HG03280 (cell line): Measurements from ENCODE around the gene FGF23.
A peak's percentile ranks its signal among the peaks of the same experiment; 100 is the strongest.

Source experiments
- ATAC-seq: cut with Tn5 transposase; IDR thresholded peaks from one replicate; pipeline ENCODE4 v1.9.1; 2021; ENCODE audit warnings: mild to moderate bottlenecking, moderate library complexity; ENCODE audit not compliant: unreplicated experiment

Gene FGF23

GRCh38 chr12:4320497-4320852, 59.0 kb downstream of the FGF23 start:
- ATAC-seq, result peak; percentile 31
